ENCODE results near the gene PDZD2. TPM values are rescaled to one million over a fixed set of nuclear protein-coding genes. Genes with fewer than 3 reads are reported as not detected.

PDZD2 gene
- total and polyA plus RNA-seq, 3 donors from 2014 or later, result 47.3 to 89.1 (median 83.9) TPM

GRCh38 chr5:32058101-32058500, 419.2 kb downstream of the PDZD2 start:
- Histone ChIP-seq H3K4me3 (no peak overlapping the region), H3K27ac (no peak overlapping the region), H3K4me1 (peaks cover 7% of the 10 kb centered on the region), H3K36me3 (ENCODE audit: low read depth, missing control alignments) (no peaks in the 10 kb centered on the region), H3K27me3 (no peaks in the 10 kb centered on the region), H3K9me3 (no peaks in the 10 kb centered on the region)
- intact Hi-C loops (cut with DNase I; ENCODE audit: low total_unique reads), result no loop called here
- WGBS, 2 donors, result 91 to 98% methylated on average over 4 of the region's 4 CpGs
- DNase-seq, result no peak
- TF ChIP-seq, protein P1, sequence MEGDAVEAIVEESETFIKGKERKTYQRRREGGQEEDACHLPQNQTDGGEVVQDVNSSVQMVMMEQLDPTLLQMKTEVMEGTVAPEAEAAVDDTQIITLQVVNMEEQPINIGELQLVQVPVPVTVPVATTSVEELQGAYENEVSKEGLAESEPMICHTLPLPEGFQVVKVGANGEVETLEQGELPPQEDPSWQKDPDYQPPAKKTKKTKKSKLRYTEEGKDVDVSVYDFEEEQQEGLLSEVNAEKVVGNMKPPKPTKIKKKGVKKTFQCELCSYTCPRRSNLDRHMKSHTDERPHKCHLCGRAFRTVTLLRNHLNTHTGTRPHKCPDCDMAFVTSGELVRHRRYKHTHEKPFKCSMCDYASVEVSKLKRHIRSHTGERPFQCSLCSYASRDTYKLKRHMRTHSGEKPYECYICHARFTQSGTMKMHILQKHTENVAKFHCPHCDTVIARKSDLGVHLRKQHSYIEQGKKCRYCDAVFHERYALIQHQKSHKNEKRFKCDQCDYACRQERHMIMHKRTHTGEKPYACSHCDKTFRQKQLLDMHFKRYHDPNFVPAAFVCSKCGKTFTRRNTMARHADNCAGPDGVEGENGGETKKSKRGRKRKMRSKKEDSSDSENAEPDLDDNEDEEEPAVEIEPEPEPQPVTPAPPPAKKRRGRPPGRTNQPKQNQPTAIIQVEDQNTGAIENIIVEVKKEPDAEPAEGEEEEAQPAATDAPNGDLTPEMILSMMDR (IDR thresholded peaks at IDR 0.05), result no peak

DNA sequence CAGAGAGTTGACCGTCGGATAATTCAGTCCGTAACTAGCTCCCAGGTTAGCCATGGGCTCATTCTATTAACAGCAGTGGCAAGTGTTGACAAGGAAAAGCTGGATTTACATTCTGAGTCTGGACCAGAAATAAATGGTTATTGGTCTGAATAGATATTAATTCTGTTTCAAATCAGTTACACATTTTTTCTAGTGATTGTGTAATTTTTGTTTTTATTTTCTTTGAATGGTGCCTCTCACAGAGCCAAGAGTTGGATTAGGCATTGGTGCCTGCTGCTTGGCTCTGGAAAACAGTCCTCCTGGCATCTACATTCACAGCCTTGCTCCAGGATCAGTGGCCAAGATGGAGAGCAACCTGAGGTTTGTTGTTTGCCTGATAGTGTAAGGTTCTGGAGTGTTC, 420.1 kb downstream of the PDZD2 start:
- intact Hi-C loops (cut with DNase I; ENCODE audit: low total_unique reads), result no loop called here

GRCh38 chr5:32059761-32060530, 421.0 kb downstream of the PDZD2 start:
- H3K4me3 ChIP-seq, result no peak overlapping the region
- no peaks in the 10 kb centered on the region for H3K36me3 ChIP-seq (ENCODE audit: low read depth, missing control alignments)
- 74 to 76% methylated on average over 4 of the region's 4 CpGs for WGBS, 2 donors
- no peaks in the 10 kb centered on the region for H3K27me3 ChIP-seq
- no peak for TF ChIP-seq POLR2A (IDR thresholded peaks at IDR 0.05)
- peaks cover 7% of the 10 kb centered on the region for H3K4me1 ChIP-seq
- intact Hi-C loops (cut with DNase I; ENCODE audit: low total_unique reads), result no loop called here
- DNase-seq, result no peak
- H3K9me3 ChIP-seq, result no peaks in the 10 kb centered on the region
- H3K27ac ChIP-seq, result peak overlapping the region; percentile 15 to 72

More for the DNA sequence above, 420.1 kb downstream of the PDZD2 start:
- no peak for DNase-seq
- Histone ChIP-seq H3K4me1 (peaks cover 7% of the 10 kb centered on the region), H3K36me3 (ENCODE audit: low read depth, missing control alignments) (no peaks in the 10 kb centered on the region), H3K27me3 (no peaks in the 10 kb centered on the region), H3K27ac (no peak overlapping the region), H3K4me3 (no peak overlapping the region), H3K9me3 (no peaks in the 10 kb centered on the region)
- TF ChIP-seq, protein P1 (IDR thresholded peaks at IDR 0.05), result no peak
- TF ChIP-seq POLR2A (IDR thresholded peaks at IDR 0.05), result no peak
- WGBS, 2 donors, result 94 to 99% methylated on average over 3 of the region's 3 CpGs

GRCh38 chr5:32061236-32061635, 422.3 kb downstream of the PDZD2 start:
- Histone ChIP-seq H3K4me1 (peaks cover 7% of the 10 kb centered on the region), H3K36me3 (ENCODE audit: low read depth, missing control alignments) (no peaks in the 10 kb centered on the region), H3K9me3 (no peaks in the 10 kb centered on the region), H3K4me3 (peak overlapping the region in 1 of 2 donors; percentile 2), H3K27ac (peak overlapping the region; percentile 15 to 72), H3K27me3 (no peaks in the 10 kb centered on the region)
- intact Hi-C loops (cut with DNase I; ENCODE audit: low total_unique reads), result no loop called here
- DNase-seq, result peak; percentile 57
- TF ChIP-seq, protein P1 (IDR thresholded peaks at IDR 0.05), result no peak
- TF ChIP-seq POLR2A (IDR thresholded peaks at IDR 0.05), result no peak
- 30 to 43% methylated on average over 2 of the region's 2 CpGs for WGBS, 2 donors

GRCh38 chr5:32066448-32066847, 427.5 kb downstream of the PDZD2 start:
- no peak for DNase-seq
- 74 to 78% methylated on average over 5 of the region's 5 CpGs for WGBS, 2 donors
- Histone ChIP-seq H3K27me3 (no peaks in the 10 kb centered on the region), H3K27ac (no peak overlapping the region), H3K36me3 (ENCODE audit: low read depth, missing control alignments) (no peaks in the 10 kb centered on the region), H3K4me3 (no peak overlapping the region), H3K9me3 (no peaks in the 10 kb centered on the region), H3K4me1 (peaks cover 3% of the 10 kb centered on the region)
- intact Hi-C loops (cut with DNase I; ENCODE audit: low total_unique reads), result no loop called here
- TF ChIP-seq POLR2A (IDR thresholded peaks at IDR 0.05), result no peak
- TF ChIP-seq, protein P1 (IDR thresholded peaks at IDR 0.05), result no peak

Data from testis (tissue), 3 donors.